Stimulated activated memory B cell treated with anti-CD40 and anti-IgM and Interleukin-4, amounts not matched to agents 10 μg/mL and 1 μg/mL and 100 μg/mL, for 72 hours (primary cell): Measurements from ENCODE around the gene HRK.

Experiments
- ATAC-seq: fragments of 150-1000 bp; cut with Tn5 transposase; 2 replicates; pipeline ENCODE4 v1.10.0; 2021
- H3K27ac Mint-ChIP-seq: one replicate; pipeline ENCODE4 v1.8.0; 2022; ENCODE audit warnings: mild to moderate bottlenecking, mixed read lengths
- H3K27me3 Mint-ChIP-seq: one replicate; pipeline ENCODE4 v1.8.0; 2022; ENCODE audit warnings: mixed read lengths
- H3K36me3 Mint-ChIP-seq: one replicate; pipeline ENCODE4 v1.8.0; 2022; ENCODE audit warnings: mixed read lengths
- H3K4me1 Mint-ChIP-seq: one replicate; pipeline ENCODE4 v1.8.0; 2022; ENCODE audit warnings: mixed read lengths
- H3K4me3 Mint-ChIP-seq: one replicate; pipeline ENCODE4 v1.8.0; 2022; ENCODE audit warnings: mild to moderate bottlenecking, moderate library complexity, mixed read lengths
- H3K9me3 Mint-ChIP-seq: one replicate; pipeline ENCODE4 v1.8.0; 2022; ENCODE audit warnings: mixed read lengths

Gene HRK

DNA sequence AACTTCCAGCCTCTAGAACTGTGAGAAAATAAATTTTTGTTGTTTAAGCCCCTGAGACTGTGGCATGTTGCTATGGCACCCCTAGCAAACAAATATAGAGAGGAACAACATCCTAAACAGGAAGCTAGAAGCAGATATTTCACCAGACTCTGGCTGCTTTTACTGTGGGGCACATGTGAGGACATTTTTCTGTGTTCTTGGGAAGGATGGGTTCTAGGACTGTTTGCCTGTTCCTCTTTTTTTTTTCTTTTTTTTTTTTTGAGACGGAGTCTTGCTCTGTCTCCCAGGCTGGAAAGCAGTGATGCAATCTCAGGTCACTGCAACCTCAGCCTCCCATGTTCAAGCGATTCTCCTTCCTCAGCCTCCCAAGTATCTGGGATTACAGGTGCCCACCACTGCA, 4.2 kb upstream of the HRK start:
- Mint-ChIP-seq H3K36me3 (no peaks in the 10 kb centered on the region), H3K4me3 (no peak overlapping the region), H3K9me3 (no peaks in the 10 kb centered on the region), H3K27me3 (peaks cover 31% of the 10 kb centered on the region), H3K4me1 (peaks cover 17% of the 10 kb centered on the region), H3K27ac (no peak overlapping the region)
- ATAC-seq, result no peak

DNA sequence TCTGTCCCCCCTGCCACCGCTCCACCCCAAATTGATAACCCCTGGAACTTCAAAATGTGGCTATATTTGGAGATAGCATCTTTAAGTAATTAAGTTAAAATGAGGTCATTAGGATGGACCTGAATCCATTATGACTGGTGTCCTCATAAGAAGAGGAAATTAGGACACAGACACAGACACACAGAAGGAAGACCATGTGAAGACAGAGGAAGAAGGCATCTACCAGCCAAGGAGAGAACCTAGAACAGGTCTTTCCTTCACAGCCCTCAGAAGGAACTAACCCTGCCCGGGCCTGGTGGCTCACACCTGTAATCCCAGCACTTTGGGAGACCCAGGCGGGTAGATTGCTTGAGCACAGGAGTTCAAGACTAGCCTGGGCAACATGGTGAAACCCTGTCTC, 3.6 kb upstream of the HRK start:
- no peak for ATAC-seq
- Mint-ChIP-seq H3K27ac (no peak overlapping the region), H3K9me3 (no peaks in the 10 kb centered on the region), H3K36me3 (no peaks in the 10 kb centered on the region), H3K27me3 (peaks cover 37% of the 10 kb centered on the region), H3K4me1 (peaks cover 23% of the 10 kb centered on the region), H3K4me3 (no peak overlapping the region)

- no peak overlapping the region for H3K27ac Mint-ChIP-seq
- peak; percentile 46 for ATAC-seq
- H3K27me3 Mint-ChIP-seq, result peaks cover 57% of the 10 kb centered on the region
- H3K4me1 Mint-ChIP-seq, result peaks cover 40% of the 10 kb centered on the region
- no peaks in the 10 kb centered on the region for H3K9me3 Mint-ChIP-seq
- no peak overlapping the region for H3K4me3 Mint-ChIP-seq
- no peaks in the 10 kb centered on the region for H3K36me3 Mint-ChIP-seq
Observed at GRCh38 chr12:116882742-116883141, 1.5 kb upstream of the HRK start.

GRCh38 chr12:116881877-116882507, 751 bp upstream of the HRK start:
- ATAC-seq, result no peak
- Mint-ChIP-seq H3K36me3 (no peaks in the 10 kb centered on the region), H3K4me1 (peaks cover 40% of the 10 kb centered on the region), H3K4me3 (peak overlapping the region; percentile 64), H3K9me3 (no peaks in the 10 kb centered on the region), H3K27ac (no peak overlapping the region), H3K27me3 (peaks cover 57% of the 10 kb centered on the region)

- ATAC-seq, result peak; percentile 88
- Mint-ChIP-seq H3K4me1 (peaks cover 40% of the 10 kb centered on the region), H3K27me3 (peaks cover 68% of the 10 kb centered on the region), H3K4me3 (peak overlapping the region; percentile 86), H3K9me3 (no peaks in the 10 kb centered on the region), H3K27ac (peak overlapping the region; percentile 35), H3K36me3 (no peaks in the 10 kb centered on the region)
Observed at GRCh38 chr12:116880817-116881324, 370 bp downstream of the HRK start.

GRCh38 chr12:116880213-116880816, 926 bp downstream of the HRK start:
- H3K27ac Mint-ChIP-seq, result peak overlapping the region; percentile 35
- ATAC-seq, result no peak

GRCh38 chr12:116879509-116880212, 1.6 kb downstream of the HRK start:
- Mint-ChIP-seq H3K4me3 (peak overlapping the region; percentile 86), H3K27ac (peak overlapping the region; percentile 35), H3K9me3 (no peaks in the 10 kb centered on the region), H3K36me3 (no peaks in the 10 kb centered on the region), H3K4me1 (peaks cover 40% of the 10 kb centered on the region), H3K27me3 (peaks cover 68% of the 10 kb centered on the region)
- no peak for ATAC-seq

More at GRCh38 chr12:116880213-116880816, 926 bp downstream of the HRK start:
- Mint-ChIP-seq H3K36me3 (no peaks in the 10 kb centered on the region), H3K4me3 (peak overlapping the region; percentile 86), H3K4me1 (peaks cover 40% of the 10 kb centered on the region), H3K9me3 (no peaks in the 10 kb centered on the region), H3K27me3 (peaks cover 68% of the 10 kb centered on the region)

DNA sequence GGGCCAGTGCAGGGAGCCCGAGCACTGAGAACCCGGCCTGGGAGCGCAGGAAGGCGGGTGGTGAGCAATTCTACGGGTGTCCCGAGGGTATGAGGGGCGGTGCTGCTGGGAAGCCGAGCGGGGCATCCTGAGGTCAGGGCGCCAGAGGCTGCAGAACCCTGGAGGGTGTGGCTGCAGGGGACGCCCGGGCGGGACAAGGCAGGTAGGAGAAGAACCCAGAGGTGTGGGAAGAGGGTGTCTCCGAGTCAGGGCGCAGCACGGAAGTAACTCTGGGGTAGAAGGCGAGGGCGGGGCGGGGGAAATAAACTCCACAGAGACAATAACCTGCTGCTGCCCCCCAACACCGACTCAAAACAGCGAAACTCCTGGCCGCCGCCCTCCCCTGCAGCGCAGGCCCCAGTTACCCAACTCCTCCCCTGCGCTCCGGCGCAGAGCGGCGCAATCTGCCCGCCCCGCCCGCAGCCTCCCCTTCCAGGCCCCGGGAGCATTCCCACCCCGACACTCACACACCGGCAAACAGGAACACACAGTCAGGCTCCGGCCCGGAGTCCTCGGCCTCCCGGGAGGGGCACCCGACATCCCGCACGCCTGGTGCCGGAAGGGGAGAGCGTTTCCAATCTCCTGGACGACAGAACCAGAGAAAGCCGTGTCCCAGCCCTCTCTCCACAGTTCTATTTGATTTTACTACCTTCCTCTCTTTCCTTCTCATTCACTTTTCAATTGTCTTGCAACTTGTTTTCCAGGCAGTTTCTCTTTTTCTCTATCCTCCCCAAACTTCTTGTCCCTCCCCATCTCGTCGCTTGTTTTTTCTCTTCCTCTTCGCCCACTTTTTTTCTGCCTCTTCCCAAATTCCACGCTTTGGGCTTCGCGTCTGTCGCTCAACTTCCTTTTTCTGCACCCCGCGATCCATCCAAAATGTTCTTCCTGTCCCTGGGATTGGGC, 2.4 kb downstream of the HRK start:
- H3K4me3 Mint-ChIP-seq, result peak overlapping the region; percentile 86
- no peak for ATAC-seq
- H3K36me3 Mint-ChIP-seq, result no peaks in the 10 kb centered on the region
- peak overlapping the region; percentile 35 for H3K27ac Mint-ChIP-seq
- peaks cover 40% of the 10 kb centered on the region for H3K4me1 Mint-ChIP-seq
- no peaks in the 10 kb centered on the region for H3K9me3 Mint-ChIP-seq
- peaks cover 64% of the 10 kb centered on the region for H3K27me3 Mint-ChIP-seq

DNA sequence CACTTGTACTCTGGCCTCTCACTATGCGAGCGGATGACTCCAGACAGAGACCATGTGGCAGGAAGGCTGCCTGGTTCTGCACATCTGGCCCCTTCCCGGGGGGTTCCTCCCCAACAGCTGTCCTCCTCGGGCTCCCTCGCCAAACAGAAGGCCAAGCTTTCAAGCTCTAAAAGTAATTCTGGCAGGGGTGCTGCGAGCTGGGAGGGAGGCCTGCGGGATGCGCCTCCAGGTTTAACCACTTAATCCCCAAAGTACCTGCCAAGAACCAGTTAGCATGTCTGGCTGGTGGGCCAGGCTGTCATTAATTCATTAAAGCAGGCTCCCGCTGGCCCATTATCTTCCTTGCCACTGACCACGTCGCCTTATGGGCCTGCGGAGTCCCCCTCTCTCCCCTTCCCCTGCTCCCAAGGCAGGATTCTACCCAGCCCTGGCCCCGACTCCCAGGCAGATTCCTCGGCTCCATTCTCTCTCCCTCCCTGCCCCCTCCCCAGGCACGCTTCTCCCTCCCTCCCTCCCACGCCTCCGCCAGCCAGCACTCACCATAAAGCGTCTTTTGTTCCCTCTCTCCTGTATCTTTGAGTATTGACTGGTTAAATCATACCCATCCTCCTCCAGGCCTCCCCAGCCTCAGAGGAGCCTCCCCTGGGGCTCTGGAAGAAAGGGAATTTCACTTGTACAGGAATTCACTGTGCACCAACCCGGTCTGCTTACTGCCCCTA, 4.9 kb downstream of the HRK start:
- Mint-ChIP-seq H3K9me3 (no peaks in the 10 kb centered on the region), H3K4me1 (peaks cover 27% of the 10 kb centered on the region), H3K27me3 (peaks cover 42% of the 10 kb centered on the region), H3K36me3 (no peaks in the 10 kb centered on the region), H3K4me3 (no peak overlapping the region), H3K27ac (no peak overlapping the region)
- no peak for ATAC-seq

DNA sequence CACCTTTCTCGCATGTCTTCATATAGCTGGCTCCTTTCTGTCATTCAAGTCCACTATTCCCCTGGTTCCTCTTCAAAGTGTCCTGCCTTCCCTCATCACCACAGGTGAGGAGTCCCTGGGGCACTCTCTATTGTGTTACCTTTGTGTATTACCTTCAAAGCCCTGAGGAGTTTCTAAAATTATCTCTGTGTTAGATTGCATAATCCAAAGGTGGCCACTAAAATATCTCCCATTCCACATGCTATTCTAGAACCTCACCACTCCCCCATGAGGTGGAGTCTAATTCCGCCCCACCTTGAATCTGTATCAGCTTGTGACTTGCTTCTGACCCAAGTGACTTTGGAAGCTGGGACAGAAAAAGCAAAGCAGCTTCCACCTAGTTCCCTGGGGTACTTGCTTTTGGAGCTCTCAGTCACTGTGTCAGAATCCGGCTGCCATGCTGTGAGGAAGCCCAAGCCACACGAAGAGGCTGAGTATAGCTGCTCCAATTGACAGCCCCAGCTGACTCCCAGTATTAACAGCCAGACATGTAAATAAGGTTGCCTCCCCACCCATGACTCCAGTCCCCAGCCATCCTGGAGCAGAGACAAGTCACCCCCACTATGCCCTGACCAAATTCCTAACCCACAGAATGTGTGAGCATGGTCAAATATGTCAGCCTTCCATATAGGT, 6.8 kb downstream of the HRK start:
- Mint-ChIP-seq H3K27me3 (peaks cover 26% of the 10 kb centered on the region), H3K27ac (no peak overlapping the region), H3K9me3 (no peaks in the 10 kb centered on the region), H3K4me1 (peaks cover 13% of the 10 kb centered on the region), H3K36me3 (no peaks in the 10 kb centered on the region), H3K4me3 (no peak overlapping the region)
- no peak for ATAC-seq

DNA sequence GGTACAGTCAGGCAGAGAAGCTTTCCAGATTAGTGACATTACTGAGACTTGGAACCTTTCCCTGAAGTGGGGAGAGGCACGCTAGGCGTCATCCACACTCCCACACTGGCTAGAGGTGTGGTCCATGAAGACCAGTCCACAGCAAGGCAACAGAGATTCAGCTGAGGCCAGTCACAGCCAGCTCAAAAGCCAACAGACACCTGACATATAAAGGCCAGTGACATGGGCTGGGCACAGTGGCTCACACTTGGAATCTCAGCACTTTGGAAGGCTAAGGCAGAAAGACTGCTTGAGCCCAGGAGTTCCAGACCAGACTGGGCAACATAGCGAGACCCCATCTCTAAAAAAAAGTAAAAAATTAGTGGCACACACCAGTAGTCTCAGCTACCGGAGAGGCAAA, 10.9 kb downstream of the HRK start:
- Mint-ChIP-seq H3K4me1 (no peaks in the 10 kb centered on the region), H3K27ac (no peak overlapping the region), H3K9me3 (no peaks in the 10 kb centered on the region), H3K4me3 (no peak overlapping the region), H3K27me3 (no peaks in the 10 kb centered on the region), H3K36me3 (no peaks in the 10 kb centered on the region)
- ATAC-seq, result no peak

- no peaks in the 10 kb centered on the region for H3K9me3 Mint-ChIP-seq
- no peak overlapping the region for H3K27ac Mint-ChIP-seq
- no peak for ATAC-seq
- no peaks in the 10 kb centered on the region for H3K27me3 Mint-ChIP-seq
- no peak overlapping the region for H3K4me3 Mint-ChIP-seq
- no peaks in the 10 kb centered on the region for H3K36me3 Mint-ChIP-seq
- H3K4me1 Mint-ChIP-seq, result no peaks in the 10 kb centered on the region
Observed at GRCh38 chr12:116867523-116867922, 13.7 kb downstream of the HRK start.

GRCh38 chr12:116864371-116865160, 16.7 kb downstream of the HRK start:
- Mint-ChIP-seq H3K27ac (no peak overlapping the region), H3K27me3 (no peaks in the 10 kb centered on the region), H3K4me3 (no peak overlapping the region), H3K36me3 (no peaks in the 10 kb centered on the region), H3K9me3 (no peaks in the 10 kb centered on the region), H3K4me1 (peaks cover 29% of the 10 kb centered on the region)
- ATAC-seq, result no peak
